D721Med (cell line): ENCODE measurements around the gene MEGF6.

Source experiments
- DNase-seq: peaks from one replicate; pipeline ENCODE4 v3.0.0; 2011; ENCODE audit warnings: low spot score; ENCODE audit not compliant: insufficient read length
- FAIRE-seq: peaks from 2 replicates; lab custom pipeline; 2011; peaks lifted over from hg19 to GRCh38; lab: Jason Lieb, UNC
- TF ChIP-seq, protein P1 (sequence below): IDR thresholded peaks from 2 replicates; pipeline ENCODE4 v1.5.1; 2012; ENCODE audit warnings: mild to moderate bottlenecking, control low read depth; ENCODE audit not compliant: insufficient read depth; ENCODE audit errors: missing control alignments

MEGF6 gene

GRCh38 chr1:3467096-3468036, 143.9 kb downstream of the MEGF6 start:
- DNase-seq = no peak
- FAIRE-seq = no peak
- TF ChIP-seq, protein P1, sequence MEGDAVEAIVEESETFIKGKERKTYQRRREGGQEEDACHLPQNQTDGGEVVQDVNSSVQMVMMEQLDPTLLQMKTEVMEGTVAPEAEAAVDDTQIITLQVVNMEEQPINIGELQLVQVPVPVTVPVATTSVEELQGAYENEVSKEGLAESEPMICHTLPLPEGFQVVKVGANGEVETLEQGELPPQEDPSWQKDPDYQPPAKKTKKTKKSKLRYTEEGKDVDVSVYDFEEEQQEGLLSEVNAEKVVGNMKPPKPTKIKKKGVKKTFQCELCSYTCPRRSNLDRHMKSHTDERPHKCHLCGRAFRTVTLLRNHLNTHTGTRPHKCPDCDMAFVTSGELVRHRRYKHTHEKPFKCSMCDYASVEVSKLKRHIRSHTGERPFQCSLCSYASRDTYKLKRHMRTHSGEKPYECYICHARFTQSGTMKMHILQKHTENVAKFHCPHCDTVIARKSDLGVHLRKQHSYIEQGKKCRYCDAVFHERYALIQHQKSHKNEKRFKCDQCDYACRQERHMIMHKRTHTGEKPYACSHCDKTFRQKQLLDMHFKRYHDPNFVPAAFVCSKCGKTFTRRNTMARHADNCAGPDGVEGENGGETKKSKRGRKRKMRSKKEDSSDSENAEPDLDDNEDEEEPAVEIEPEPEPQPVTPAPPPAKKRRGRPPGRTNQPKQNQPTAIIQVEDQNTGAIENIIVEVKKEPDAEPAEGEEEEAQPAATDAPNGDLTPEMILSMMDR = no peak

GRCh38 chr1:3466366-3467075, 144.8 kb downstream of the MEGF6 start:
- no peak for FAIRE-seq
- TF ChIP-seq, protein P1 = no peak
- peak; percentile 1 for DNase-seq

DNA sequence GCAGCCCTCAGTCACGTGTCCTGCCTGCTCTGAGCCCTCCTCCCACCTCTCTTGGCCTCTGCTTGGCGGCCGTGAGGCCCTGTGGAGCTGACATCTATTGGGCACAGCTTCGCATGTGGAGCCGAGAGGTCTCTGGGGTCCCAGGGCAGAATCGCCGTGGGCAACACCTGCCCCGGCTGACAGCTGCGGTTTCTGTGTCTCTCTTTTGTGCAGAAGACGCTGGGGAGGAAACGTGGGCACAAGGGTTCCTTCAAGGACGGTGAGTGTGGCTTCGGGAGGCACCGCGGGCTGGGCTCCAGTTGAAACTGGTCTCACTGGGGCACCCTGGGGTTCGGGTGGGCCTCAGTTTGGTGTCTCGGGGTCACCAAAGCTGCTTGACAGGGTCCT, 145.4 kb downstream of the MEGF6 start:
- no peak for FAIRE-seq
- DNase-seq = no peak
- TF ChIP-seq, protein P1 = no peak

- TF ChIP-seq, protein P1 = no peak
- FAIRE-seq (no peak), DNase-seq (no peak)
Observed at GRCh38 chr1:3465091-3465934, 146.0 kb downstream of the MEGF6 start.

DNA sequence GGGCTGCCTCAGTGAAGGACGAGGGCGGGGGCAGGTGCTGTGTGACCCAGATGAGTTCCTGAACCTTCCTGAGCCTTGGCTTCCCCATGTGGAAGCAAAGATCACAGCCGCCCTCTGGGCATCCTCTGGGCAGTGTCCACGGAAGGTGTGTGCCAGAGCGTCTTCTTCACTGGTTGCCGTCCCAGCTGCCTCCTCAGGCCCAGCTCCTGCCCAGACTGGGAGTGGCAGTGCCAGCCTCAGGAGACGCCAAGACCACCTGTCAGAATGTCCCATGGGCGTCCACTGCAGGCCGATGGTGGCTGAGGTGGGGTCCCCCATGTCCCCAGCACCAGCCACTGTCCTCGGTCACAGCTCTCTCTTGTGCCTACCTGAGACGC, 146.7 kb downstream of the MEGF6 start:
- TF ChIP-seq, protein P1 = no peak
- no peak for FAIRE-seq
- DNase-seq = no peak

DNA sequence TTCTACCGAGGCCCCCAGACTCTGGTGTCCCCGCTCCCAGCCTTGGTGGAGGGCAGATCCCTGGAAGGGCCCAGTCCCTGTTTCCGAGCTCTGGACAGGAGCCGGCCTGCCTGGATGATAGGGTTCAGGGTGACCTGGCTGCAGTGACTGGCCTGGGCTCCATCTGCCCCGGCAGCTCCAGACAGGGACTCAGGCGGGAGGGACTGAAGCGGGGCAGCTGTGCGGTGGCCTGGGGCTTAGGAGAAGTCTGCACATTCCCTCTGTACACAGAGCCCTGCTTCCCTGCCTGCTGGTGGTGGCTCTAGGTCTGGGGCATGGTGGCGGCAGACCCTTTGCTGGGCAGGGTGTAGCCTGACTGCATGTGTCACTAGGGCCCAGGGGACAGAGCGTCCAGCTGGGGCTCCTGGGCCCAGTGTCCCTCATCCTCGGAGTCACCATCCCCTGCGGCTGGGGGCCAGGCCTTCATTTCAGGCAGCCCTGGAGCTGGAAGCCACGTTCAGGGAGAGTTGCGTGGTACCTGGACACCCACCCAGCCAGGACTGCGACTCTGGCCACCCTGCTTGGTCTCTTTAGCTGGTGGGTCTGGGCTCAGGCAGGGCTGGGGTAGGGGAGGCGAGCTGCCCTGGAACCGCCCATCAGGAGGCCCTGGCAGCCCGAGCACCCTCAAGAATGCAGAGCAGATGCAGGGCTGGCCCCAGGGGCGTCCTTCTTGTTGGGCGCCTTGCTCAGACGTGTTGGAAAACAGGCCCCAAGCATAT, 147.2 kb downstream of the MEGF6 start:
- TF ChIP-seq, protein P1 = no peak
- no peak for DNase-seq

More for the DNA sequence above, 147.2 kb downstream of the MEGF6 start:
- FAIRE-seq = no peak
